ENCODE measurements around the gene REEP1. TPM values are rescaled to one million over a fixed set of nuclear protein-coding genes. Genes with fewer than 3 reads are reported as not detected.
A peak's percentile ranks its signal among the peaks of the same experiment; 100 is the strongest.

Gene REEP1
- total RNA-seq, 1 experiment from 2014 or later = 0.23 TPM

- BruUV-seq (replicated peaks) = no TSS peak
- CTCF ChIA-PET = no interaction called here
- TF ChIP-seq POLR2AphosphoS5 (IDR thresholded peaks at IDR 0.05; ENCODE audit: low read depth, low read length) (no peak), SIN3A (IDR thresholded peaks at IDR 0.05; ENCODE audit: borderline replicate concordance, insufficient read depth, low read depth, low read length) (no peak), CTCF (IDR thresholded peaks at IDR 0.05) (no peak), REST (IDR thresholded peaks at IDR 0.05; ENCODE audit: insufficient read depth in 1 of 2, low read depth in 2 of 2, low read length in 1 of 2) (no peak), TCF7L2 (IDR thresholded peaks at IDR 0.05; ENCODE audit: low read depth, low read length) (no peak)
- no peaks in the 10 kb centered on the region for H3K27me3 ChIP-seq (ENCODE audit: control insufficient read depth, insufficient read depth, low read length)
- H3K9me3 ChIP-seq (ENCODE audit: control insufficient read depth, insufficient read depth, low read depth, low read length) = no peaks in the 10 kb centered on the region
- intact Hi-C loops (cut with micrococcal nuclease; ENCODE audit: unreplicated experiment) = no loop called here
- in situ Hi-C loops (cut with HindIII; ENCODE audit: low pct_unique_long_range_greater_than_20kb, low sequenced_read_pairs) = no loop called here
- DNase-seq (ENCODE audit: low read depth, low spot score) (no peak), ATAC-seq (no peak)
- H3K27ac ChIP-seq (ENCODE audit: low read length) = no peak overlapping the region
- no peaks in the 10 kb centered on the region for H3K4me1 ChIP-seq (ENCODE audit: control insufficient read depth, insufficient read depth, low read length)
- H3K36me3 ChIP-seq (ENCODE audit: control insufficient read depth, insufficient read depth, low read length) = no peaks in the 10 kb centered on the region
- POLR2A ChIA-PET = interaction anchor here (0.7 kb wide), 1 partner anchor 51 kb away, joined by 4 read pairs; no protein-coding TSS in a partner anchor
- H3K4me3 ChIP-seq (ENCODE audit: low read depth in 2 of 2, low read length in 2 of 2) = no peak overlapping the region
Observed at GRCh38 chr2:86251840-86252266, 85.6 kb downstream of the REEP1 start.

GRCh38 chr2:86249579-86250391 lies 87.6 kb downstream of the REEP1 start:
- no TSS peak for BruUV-seq (replicated peaks)
- ATAC-seq (peak; percentile 85), DNase-seq (ENCODE audit: low read depth, low spot score) (peak; percentile 12)
- no peak for TF ChIP-seq POLR2AphosphoS5 (IDR thresholded peaks at IDR 0.05; ENCODE audit: low read depth, low read length)
- no peak for TF ChIP-seq SIN3A (IDR thresholded peaks at IDR 0.05; ENCODE audit: borderline replicate concordance, insufficient read depth, low read depth, low read length)
- TF ChIP-seq REST (IDR thresholded peaks at IDR 0.05; ENCODE audit: insufficient read depth in 1 of 2, low read depth in 2 of 2, low read length in 1 of 2) = no peak
- peak; percentile 68 for TF ChIP-seq CTCF (IDR thresholded peaks at IDR 0.05)
- CTCF ChIA-PET = interaction anchor here (0.5 kb wide), 1 partner anchor 30 kb away, joined by 3 read pairs; no protein-coding TSS in a partner anchor
- POLR2A ChIA-PET = no interaction called here
- intact Hi-C loops (cut with micrococcal nuclease; ENCODE audit: unreplicated experiment) = no loop called here
- Histone ChIP-seq H3K27ac (ENCODE audit: low read length) (no peak overlapping the region), H3K9me3 (ENCODE audit: control insufficient read depth, insufficient read depth, low read depth, low read length) (no peaks in the 10 kb centered on the region), H3K27me3 (ENCODE audit: control insufficient read depth, insufficient read depth, low read length) (no peaks in the 10 kb centered on the region), H3K4me3 (ENCODE audit: low read depth in 2 of 2, low read length in 2 of 2) (no peak overlapping the region), H3K36me3 (ENCODE audit: control insufficient read depth, insufficient read depth, low read length) (no peaks in the 10 kb centered on the region), H3K4me1 (ENCODE audit: control insufficient read depth, insufficient read depth, low read length) (no peaks in the 10 kb centered on the region)
- in situ Hi-C loops (cut with HindIII; ENCODE audit: low pct_unique_long_range_greater_than_20kb, low sequenced_read_pairs) = no loop called here

Measured in Panc1 (cell line).